Myometrial cell (primary cell): ENCODE measurements around the gene INHBC. TPM values are rescaled to one million over a fixed set of nuclear protein-coding genes. Genes with fewer than 3 reads are reported as not detected.

Source experiments
- total RNA-seq: library from RNA; depleted of rRNA; stranded (reverse); fragments of >200 nt; gene quantifications from 2 replicates; pipeline ENCODE4 v1.2.3, GENCODE V29; 2015

INHBC gene
- not detected in 2 replicates for total RNA-seq

GRCh38 chr12:57434517-57435223, at the start of gene INHBC:
TSS of gene INHBC (plus strand) at chr12:57434784. CDS start at chr12:57434887, 103 bp downstream.

GRCh38 chr12:57430931-57431566, 3.5 kb upstream of the INHBC start, which contains the start of gene R3HDM2:
TSS of gene R3HDM2 (minus strand) at chr12:57431043. CDS start at chr12:57310428, 120,615 bp downstream.

GRCh38 chr12:57454566-57455373, 20.2 kb downstream of the INHBC start, which contains the start of gene INHBE:
TSS of gene INHBE (plus strand) at chr12:57455307. CDS start at chr12:57455537, 230 bp downstream.

GRCh38 chr12:57459750-57460467, 25.3 kb downstream of the INHBC start, which contains the start of gene GLI1:
TSS of gene GLI1 (plus strand) at chr12:57459785. CDS start at chr12:57463692, 3,907 bp downstream.

GRCh38 chr12:57479376-57480115, 45.0 kb downstream of the INHBC start, which contains the start of gene ARHGAP9:
TSS of gene ARHGAP9 (minus strand) at chr12:57479866. CDS start at chr12:57479406, 460 bp downstream.

GRCh38 chr12:57487597-57488401, 53.2 kb downstream of the INHBC start, which contains the start of gene MARS1:
TSS of gene MARS1 (plus strand) at chr12:57488068. CDS start at chr12:57488091, 23 bp downstream.

Other genes starting within 250 kb of the INHBC start
- gene NXPH4, start 218.0 kb upstream of the INHBC start, total RNA-seq: 0.71 and 1.2 TPM in 2 replicates
- gene SHMT2, start 205.1 kb upstream of the INHBC start, total RNA-seq: 297 and 311 TPM in 2 replicates
- 0.18 TPM in 1 of 2 replicates, not detected in the other for gene STAC3, start 183.6 kb upstream of the INHBC start, total RNA-seq
- 19.3 and 23.9 TPM in 2 replicates for gene R3HDM2, start 3.7 kb upstream of the INHBC start, total RNA-seq
- gene INHBE, start 20.5 kb downstream of the INHBC start, total RNA-seq: 3.5 and 6.2 TPM in 2 replicates
- 1.4 and 3.7 TPM in 2 replicates for gene GLI1, start 25.0 kb downstream of the INHBC start, total RNA-seq
- 0.18 TPM in 1 of 2 replicates, not detected in the other for gene ARHGAP9, start 45.1 kb downstream of the INHBC start, total RNA-seq
- gene MARS1, start 53.3 kb downstream of the INHBC start, total RNA-seq: 166 and 202 TPM in 2 replicates
- 32.9 and 42.7 TPM in 2 replicates for gene DDIT3, start 85.7 kb downstream of the INHBC start, total RNA-seq
- gene MBD6, start 88.0 kb downstream of the INHBC start, total RNA-seq: 5.8 and 7.5 TPM in 2 replicates
- 175 and 242 TPM in 2 replicates for gene DCTN2, start 112.4 kb downstream of the INHBC start, total RNA-seq
- 0.29 and 0.89 TPM in 2 replicates for gene KIF5A, start 115.3 kb downstream of the INHBC start, total RNA-seq
- 19.8 and 32.0 TPM in 2 replicates for gene PIP4K2C, start 156.4 kb downstream of the INHBC start, total RNA-seq
- gene DTX3, start 170.0 kb downstream of the INHBC start, total RNA-seq: 29.4 and 33.7 TPM in 2 replicates
- 42.4 and 51.6 TPM in 2 replicates for gene ARHGEF25, start 176.7 kb downstream of the INHBC start, total RNA-seq
- 1.9 and 8.4 TPM in 2 replicates for gene B4GALNT1, start 198.4 kb downstream of the INHBC start, total RNA-seq